Putamen (tissue), 1 donor: ENCODE results near the gene ZBTB14.

Experiments used
- DNase-seq: peaks from one replicate; pipeline ENCODE4 v3.0.0-alpha.2; 2016; ENCODE audit warnings: low spot score

The ZBTB14 gene, protein sequence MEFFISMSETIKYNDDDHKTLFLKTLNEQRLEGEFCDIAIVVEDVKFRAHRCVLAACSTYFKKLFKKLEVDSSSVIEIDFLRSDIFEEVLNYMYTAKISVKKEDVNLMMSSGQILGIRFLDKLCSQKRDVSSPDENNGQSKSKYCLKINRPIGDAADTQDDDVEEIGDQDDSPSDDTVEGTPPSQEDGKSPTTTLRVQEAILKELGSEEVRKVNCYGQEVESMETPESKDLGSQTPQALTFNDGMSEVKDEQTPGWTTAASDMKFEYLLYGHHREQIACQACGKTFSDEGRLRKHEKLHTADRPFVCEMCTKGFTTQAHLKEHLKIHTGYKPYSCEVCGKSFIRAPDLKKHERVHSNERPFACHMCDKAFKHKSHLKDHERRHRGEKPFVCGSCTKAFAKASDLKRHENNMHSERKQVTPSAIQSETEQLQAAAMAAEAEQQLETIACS

DNA sequence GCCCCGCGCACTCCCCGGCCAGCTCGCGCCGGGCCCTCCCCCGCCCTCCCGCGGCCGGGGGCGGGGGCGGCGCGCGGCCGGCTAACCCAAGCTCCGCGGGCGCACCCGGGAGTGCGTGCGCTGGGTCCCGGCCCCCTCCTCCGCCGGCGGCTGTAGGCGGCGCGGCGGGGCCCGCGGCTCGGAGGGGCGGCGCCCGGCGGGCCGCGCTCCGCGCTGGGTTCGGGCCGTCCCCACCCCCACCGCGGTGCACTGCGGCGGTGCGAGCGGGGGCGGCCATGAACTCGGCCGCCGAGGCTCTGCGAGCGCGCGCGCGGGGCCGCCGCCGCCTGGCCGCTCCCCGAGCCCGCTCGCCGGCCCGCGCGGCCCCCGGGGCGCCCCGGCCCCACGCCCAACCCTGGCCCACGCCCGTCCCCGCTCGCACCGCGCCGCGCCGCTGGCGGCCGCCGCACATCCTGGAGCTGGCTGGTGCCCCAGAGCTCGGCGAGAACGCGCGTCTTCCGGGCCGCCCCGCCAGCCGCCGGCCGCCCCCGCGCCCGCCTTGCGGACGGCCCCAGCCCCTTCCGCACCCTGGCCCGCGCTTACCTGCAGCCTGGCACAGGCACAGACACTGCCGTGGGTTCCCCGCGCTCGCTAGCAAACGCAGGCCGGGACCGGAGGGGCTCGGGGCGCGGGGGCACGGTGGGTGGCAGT is at the start of gene ZBTB14:
ZBTB14 (minus strand) TSS at position 496 of the 690 bp plus-strand sequence. CDS start 2,480 bp downstream, outside the sequence.
- DNase-seq = peak; percentile 82

DNA sequence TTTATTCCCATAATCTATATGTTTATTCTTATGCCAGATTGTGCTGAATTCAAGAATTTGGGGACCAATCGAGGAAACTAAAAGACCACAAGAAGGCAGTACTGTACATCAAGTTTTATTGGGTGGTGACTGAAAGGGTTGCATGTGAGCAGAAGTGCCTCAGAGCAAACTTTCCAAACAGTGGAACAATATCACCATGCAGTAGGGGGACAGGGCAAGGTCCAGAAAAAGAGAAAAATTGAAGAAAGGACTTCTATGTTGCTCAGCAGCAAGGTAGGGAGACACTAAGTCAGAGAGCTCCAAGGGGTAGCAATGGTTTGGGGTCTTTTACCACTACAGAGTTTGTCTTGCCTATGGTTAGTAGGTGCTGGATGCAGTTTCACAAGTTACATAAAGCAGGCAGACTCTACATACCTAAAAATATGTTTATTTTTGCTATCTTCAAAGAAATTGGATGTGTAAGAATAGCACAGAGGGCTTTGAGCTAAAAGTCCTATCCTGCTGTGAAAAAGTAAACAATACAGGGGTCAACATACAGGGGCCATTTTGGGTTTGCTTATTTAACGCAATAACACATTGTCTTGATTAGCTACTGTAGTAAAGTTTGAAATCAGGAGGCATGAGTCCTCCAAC is 43.8 kb upstream of the ZBTB14 start:
- DNase-seq = no peak

DNA sequence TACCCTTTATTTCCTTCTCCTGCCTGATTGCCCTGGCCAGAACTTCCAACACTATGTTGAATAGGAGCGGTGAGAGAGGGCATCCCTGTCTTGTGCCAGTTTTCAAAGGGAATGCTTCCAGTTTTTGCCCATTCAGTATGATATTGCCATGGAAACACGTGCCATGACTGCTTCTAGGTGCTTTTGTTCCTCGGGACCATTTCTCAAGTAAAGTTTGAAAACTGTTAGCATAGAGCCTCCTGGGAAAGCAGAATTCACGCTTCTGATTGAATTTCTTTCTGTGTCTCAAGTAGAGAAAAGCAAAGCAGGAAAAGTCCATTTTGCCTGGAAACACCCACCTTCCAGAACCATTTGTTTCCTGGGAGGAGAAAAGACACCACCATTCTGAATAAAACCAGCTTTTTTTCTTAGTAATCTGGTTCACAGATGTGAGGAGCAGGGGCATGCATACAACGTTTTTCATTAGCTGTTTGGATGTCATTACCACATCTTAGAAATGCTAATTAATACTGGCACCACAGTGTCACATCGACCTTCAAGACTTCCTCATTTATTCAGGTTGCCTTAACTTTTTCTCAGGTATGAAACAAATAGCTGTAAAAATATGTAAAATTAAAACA is 39.0 kb upstream of the ZBTB14 start:
- no peak for DNase-seq

DNA sequence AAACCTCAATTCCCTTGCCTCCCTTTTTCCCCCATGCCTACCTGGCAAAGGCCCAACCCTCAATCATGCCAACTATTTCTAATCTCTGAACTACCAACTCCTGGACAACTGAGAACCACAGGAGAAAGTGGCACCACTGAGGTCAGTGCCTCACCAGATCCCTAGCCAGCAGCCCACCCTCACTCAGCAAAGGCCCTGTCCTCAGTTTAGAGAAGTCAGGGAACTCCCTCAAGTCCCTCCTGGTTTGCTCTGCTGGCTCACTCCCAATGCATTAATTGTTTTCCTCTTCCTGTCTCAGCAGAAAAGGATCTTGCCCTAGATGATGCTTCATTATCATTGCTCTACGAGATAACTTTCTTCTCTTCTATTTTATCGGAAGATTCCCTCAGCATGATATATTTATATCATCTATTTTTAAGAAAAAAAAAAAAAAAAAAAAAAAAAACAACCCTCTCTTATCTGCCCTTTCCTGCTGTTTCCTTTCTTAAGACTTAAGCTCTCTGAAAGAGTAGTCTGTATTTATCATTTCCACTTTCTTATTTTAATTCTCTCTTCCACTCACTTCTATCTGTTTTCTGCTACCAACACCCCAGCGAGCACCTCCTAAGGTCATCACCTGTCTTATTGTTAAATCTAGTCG is 22.7 kb upstream of the ZBTB14 start:
- no peak for DNase-seq

DNA sequence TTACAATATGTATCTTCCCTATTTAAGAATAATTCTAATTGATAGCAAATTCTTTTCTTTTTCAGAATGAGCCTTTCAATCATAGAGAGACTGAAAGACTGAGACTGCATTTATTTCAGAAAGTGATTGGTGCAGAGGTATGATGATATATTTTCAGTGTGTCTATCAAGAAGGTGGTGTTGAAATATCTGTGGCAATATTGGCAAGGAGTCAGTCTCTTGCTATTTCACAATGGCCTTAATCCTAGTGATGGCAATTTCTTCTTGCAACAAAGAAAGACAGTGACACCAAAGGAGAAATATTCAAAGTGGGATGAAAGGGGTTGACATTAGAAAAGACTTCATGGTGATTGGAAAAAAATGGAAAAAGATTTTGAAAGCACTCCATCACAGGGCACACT is 21.7 kb upstream of the ZBTB14 start:
- no peak for DNase-seq

DNA sequence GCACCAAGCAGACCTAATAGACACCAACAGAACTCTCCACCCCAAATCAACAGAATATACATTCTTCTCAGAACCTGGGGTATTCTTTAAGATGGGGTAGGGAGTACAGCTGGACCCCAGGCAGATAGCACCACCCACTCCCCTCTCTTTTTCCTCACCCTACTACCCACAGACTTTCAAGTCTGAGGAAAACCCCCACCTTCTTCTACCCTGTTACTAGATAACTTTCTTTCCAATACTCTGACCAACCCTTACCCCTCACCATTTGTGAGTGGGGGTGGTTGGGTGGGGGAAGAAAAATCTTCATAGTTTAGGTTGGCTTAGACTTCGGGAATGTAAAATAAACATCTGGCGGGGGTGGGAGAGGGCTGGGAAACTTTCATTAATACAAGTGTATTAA is 20.3 kb upstream of the ZBTB14 start:
- no peak for DNase-seq

DNA sequence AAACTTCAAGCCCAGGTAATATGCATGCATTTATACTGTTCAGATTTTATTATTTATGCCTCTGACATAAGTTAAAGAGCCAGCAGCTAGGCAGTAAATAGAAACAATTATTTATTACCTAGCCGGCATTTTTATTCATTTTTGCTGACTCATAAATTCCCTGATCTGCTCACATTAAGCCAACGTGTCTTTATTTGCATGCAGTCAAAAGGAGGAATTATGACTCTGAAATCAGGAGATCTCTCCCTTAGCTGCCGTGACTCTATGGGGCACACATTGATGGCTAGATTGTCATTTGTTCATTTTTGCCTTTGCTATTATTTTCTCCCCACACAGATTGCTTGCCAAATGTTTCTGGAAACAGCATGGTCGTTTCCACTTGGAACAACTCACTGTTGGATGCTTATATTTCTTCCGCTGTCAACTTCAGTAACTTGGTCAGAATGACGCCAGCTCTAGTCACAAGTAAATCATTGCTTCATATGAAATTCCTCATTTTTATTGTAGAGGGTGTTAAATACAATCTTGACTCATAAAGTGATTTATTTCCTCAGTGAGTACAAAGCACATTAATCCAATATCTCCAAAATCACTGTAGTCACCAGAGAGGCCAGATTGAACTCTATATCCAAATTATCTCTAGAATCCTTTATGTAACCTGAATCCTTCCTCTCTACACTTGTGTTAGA is 15.9 kb upstream of the ZBTB14 start:
- DNase-seq = no peak

DNA sequence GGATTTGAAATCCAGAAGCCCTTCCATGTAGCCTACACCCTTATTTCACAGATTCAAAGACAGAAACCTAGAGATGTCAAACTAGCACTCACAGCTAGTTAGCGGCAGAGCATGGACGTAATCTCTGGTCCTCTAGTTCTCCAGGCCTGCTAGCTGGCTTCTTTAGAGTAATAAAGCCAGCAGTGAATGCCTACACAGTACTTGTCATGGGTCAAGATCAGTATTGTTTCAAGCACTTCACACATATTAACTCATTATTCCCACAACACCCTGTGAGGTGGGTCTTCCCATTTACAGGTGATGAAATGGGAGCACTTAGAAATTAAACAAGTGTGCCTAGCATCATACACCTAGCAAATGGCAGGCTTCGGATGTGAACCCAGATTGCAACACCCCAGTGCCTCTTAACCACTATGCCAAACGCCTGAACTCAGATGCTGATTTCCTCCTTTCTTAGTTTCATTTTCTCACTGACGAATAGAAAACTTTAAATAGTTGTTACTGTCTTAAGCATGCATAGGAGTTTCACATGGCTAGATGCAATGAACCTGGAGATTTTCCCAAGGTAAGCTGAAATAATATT is 14.5 kb upstream of the ZBTB14 start:
- DNase-seq = no peak

DNA sequence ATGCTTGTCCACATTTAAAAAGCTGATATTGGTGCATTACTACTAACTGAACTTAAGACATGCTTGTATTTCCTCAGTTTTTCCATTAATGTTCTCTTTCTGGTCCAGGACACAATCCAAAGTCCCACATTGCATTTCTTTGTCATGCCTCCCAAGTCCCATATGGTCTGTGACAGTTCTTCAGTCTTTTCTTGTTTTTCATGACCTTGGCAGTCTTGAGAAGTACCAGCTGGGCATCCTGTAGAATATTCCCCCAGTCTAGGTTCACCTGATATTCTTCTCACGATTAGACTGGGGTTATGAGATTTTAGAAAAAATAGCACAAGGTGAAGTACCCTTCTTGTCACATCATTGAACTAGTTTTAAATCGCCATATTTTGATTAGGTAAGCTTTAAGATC is 10.3 kb upstream of the ZBTB14 start:
- DNase-seq = no peak

DNA sequence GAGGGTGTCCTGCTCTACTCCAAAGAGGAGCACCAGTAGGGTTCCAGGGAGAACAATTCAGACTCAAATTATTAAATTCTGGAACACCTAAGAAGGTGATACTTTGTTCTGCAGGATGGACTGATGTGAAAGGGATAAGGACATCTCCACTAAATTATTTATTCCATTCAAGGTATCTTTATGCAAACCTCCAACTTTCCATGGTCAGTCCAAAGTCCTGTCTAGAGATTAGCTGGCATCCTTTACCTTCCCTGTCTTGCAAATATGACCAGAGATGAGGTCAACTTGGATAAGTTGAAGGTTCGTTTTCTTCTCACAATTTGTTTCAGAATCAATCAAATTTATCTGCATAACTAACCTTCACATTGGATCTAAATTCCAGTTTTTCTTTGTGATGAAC is 8.7 kb upstream of the ZBTB14 start:
- no peak for DNase-seq

DNA sequence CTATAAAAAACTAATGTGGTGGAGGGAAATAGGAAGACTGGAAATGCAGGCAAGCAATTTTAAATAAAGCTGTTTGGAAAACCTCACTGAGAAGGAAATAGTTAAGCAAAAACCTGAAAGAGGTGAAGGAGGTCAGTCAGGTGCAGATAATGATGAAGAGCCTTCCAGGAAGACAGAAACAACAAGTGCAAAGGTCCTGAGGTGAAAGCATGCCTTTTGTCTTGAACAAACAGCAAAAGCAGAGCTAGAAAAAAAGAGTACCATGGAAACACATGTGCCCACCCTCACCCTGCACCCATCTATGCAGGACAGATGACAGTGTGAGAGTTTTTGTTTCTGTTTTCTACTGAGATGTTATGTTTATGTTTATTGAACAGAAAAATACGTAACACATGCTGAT is 8.1 kb upstream of the ZBTB14 start:
- no peak for DNase-seq

DNA sequence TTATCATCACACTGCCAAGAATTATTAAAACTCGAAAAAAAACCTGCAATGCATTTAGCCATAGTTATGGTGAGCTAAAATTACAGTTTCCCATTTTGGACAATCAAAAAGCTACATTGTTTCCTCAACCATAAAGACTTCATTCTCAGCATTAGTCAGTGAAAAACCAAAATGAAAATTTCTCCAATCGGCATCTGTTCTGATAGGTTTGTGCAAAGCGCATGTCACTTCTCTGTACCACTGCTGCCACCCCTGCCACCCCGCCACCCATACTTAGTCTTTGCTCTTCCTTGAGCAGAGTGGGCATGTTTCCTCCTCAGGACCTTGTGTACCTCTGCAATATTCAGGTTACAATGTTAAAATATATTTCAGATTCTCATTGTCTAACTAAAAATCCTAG is 7.1 kb upstream of the ZBTB14 start:
- DNase-seq = no peak

DNA sequence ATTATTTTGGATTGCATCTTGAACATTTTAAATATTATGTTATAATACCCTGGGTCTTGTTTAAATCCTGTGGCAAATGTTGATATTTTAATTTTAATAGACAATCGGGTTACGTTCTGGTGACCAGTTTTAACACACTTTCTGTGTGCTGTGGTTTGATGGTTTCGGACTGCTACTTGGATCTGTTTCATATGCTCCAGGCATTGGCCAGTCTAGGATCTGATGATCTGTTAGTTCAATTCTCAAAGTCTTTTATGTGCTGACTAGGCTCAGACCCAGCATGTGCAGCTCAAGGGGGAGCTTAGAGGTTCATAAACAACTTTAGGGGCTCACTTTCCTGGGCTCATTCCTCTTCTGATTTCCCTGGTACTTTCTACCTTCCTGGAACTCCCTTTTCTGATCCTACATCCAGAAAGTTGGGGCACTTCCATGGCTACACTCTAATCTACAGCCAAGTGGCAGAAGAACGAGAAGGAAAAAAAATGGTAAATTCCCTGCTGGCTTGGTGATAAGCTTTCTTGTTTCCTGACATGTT is 5.0 kb upstream of the ZBTB14 start:
- no peak for DNase-seq

DNA sequence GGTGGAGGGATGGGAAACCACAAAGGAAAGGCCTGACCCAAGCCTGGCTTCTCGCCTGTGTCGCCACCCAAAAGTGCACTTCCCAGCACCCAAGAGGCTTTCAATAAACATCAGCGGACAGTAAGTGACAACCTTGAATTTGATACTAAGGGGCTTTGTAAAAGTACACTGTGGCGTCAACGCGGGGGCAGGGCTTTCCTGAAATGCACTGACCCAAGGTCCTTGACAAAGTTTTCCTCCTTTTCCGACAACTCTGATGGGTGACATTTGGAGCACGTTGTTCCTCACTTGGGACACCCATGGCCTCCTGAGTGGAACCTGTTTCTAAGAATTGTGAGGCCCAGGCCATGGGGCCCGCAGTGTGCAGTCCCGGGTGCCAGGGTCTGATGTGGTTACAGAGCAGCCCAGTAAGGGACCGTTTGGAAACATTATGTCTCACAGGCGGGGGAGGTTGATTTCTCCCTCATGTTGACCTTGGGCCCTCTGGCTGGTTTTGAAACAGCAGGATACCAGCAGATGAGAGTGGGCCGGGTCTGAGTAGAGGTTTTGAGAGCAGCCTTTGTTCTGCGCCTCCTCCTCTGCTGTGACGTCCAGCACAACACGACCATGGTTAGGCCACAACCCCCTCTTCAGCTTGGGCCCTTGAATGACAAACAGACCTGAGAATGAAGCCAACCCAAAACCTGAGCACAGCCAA is 2.8 kb upstream of the ZBTB14 start:
- DNase-seq = no peak

DNA sequence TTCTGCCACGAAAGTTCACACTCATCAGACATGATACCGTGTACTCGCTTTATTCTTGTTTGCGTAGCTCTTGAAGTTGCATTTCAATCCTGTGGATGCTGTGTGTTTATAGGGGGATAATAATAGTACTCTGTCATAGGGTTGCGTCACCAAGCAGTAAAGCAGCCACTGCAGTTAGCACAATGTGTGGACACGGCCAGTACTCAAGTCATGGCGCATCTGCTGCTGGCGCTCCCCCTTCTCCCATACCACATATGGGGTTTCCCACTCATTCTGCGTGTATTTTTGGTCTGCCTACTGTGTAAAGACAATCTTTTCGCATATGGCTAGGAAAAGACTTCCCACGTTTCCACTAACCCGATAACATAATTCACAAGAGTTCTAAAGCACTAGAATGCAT is 2.1 kb upstream of the ZBTB14 start:
- DNase-seq = no peak

DNA sequence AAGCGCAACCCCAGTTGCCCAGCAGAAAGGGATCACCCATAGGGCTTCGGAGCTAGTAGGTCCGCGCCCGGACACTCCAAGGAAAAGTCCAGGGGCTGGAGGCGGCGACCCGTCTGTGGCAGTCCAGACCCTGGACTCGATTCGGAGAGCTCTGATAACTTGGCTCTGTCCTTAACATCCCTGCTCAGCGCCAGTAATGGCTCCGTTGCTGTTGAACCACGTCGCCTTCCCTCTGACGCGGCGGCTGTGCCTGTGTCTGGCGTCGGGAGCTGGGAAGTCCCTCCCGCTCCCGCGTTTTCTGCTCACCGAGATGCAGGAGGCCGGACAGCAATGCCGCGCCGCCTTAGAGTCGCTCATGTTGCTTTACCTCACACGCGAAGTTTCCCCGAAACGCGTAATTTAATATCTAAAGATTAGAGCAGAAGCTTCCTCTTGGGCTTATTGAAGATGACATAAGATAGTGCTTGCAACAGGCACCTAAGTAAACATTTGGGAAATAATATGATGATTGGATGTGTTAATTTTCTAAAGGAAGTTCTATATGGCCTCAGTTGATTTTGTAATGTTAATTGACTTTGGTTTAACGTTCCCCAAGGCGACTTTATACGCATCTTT is 1.3 kb upstream of the ZBTB14 start:
- DNase-seq = peak; percentile 83

DNA sequence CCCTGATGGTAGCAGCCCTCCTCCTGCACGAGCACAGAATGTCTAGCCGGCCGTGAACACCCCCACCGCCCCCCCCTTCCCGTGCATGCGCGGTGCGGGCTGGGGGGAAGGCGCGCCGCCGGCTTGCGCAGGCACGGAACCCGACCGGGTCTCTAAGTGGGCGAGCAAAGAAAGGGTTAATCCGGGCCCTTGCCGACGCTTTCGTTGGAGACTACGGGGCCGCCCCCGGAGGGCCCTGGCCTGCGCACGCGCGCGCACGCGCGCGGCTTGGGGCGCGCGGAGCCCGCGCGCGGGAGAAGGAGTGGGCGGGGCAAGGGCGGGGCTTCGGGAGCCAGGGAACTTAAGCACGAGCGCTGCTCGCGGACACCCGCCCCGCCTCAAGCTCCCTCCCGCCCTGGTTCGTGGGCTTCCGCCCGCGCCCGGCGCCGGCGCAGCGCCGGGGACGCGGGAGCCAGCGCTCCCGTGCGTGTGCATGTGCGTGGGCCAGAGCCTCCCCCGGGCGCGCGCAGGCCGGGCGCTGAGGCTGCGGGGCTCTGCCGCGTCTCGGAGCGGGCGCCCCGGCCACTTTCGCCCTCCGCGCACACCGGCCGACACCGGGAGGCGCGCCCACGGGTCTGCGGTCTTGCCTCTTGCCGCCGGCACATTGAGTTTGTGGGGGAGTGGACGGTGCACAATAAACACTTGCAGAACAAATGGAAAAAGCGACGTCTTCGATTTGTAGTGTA is 617 bp upstream of the ZBTB14 start:
- peak; percentile 94 for DNase-seq

DNA sequence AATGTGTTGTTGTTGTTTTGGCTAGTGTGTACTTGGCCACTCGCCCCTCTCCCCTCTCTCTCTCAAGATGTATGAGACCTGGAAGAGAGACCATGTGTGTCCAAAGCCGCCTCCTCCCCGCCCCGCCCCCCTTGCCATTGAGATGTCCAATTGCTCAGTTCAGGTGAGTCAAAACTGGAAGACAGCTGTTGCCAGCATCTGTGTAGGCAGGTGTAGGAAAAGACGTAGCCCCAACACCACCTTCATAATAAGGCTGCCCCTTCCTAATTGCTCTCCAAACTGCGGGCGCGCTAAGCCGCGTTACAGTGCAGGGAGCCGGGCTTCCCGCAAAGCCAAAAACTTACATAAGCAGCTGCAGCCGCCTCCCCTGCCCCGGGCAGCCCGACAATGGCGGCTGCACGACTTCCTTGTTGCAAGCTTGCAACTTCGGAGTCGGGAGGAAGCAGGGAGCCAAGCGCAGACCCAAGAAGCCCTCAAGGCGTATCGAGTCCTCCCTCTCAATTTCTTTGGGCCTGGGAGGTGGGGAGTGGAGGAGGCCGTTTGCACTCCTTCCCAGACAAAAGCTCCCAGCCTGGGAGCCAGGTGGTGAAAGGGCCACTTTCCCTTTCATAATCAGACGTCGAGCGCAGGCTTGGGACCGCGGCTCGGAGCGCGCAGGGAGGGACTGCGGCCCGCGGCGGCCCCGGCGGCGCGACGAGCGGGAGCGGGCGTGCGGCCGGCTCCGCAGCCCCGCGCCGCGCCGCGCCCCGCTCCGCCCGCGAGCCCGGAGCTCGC is 882 bp downstream of the ZBTB14 start:
- peak; percentile 70 for DNase-seq
